Keratinocyte (primary cell): ENCODE data around the gene CDKL5. TPM values are rescaled to one million over a fixed set of nuclear protein-coding genes. Genes with fewer than 3 reads are reported as not detected.

ENCODE experiments used
- DNase-seq: peaks from one replicate; pipeline ENCODE4 v3.0.0-alpha.2; 2011; ENCODE audit warnings: low read depth, missing footprints, low spot score
- FAIRE-seq: peaks from 2 replicates; lab custom pipeline; 2011; peaks lifted over from hg19 to GRCh38; lab: Jason Lieb, UNC
- H2AFZ ChIP-seq: 2 replicates; pipeline ENCODE4 v1.6.0; 2012; ENCODE audit warnings: low read length, control low read depth, inconsistent platforms; ENCODE audit not compliant: control insufficient read depth
- H3K27ac ChIP-seq: 2 replicates; pipeline ENCODE4 v1.5.1; 2011; ENCODE audit warnings: low read length; ENCODE audit not compliant: control insufficient read depth, insufficient read depth
- H3K27me3 ChIP-seq: 3 replicates; pipeline ENCODE4 v1.6.0; 2011; ENCODE audit warnings: low read length; ENCODE audit not compliant: control insufficient read depth, insufficient read depth; ENCODE audit errors: extremely low read depth
- H3K36me3 ChIP-seq, 2 experiments: 2 replicates in 1 of 2; 3 replicates in 1 of 2; pipeline ENCODE4 v1.5.1; 2011; ENCODE audit warnings: low read length in 2 of 2, mild to moderate bottlenecking in 1 of 2; ENCODE audit not compliant: control insufficient read depth in 2 of 2, insufficient read depth in 2 of 2; ENCODE audit errors: extremely low read depth in 1 of 2
- H3K4me1 ChIP-seq: 3 replicates; pipeline ENCODE4 v1.5.1; 2011; ENCODE audit warnings: low read length; ENCODE audit not compliant: control insufficient read depth, insufficient read depth; ENCODE audit errors: extremely low read depth
- H3K4me2 ChIP-seq: 3 replicates; pipeline ENCODE4 v1.6.0; 2011; ENCODE audit warnings: low read depth, low read length; ENCODE audit not compliant: control insufficient read depth, insufficient read depth; ENCODE audit errors: extremely low read depth
- H3K4me3 ChIP-seq, 3 experiments: fragments of 200-600 bp in 1 of 3; sonication (generic) in 1 of 3; 2 replicates in 2 of 3; 3 replicates in 1 of 3; pipeline ENCODE4 v1.5.1; 2011 to 2016; ENCODE audit warnings: low read length in 3 of 3, mild to moderate bottlenecking in 3 of 3, control low read depth in 2 of 3, inconsistent platforms in 1 of 3, low read depth in 1 of 3, mixed read lengths in 1 of 3, mixed run types in 1 of 3, moderate library complexity in 1 of 3; ENCODE audit not compliant: control insufficient read depth in 2 of 3, insufficient read depth in 2 of 3; ENCODE audit errors: extremely low read depth in 1 of 3
- H3K79me2 ChIP-seq: 2 replicates; pipeline ENCODE4 v1.6.0; 2012; ENCODE audit warnings: low read length; ENCODE audit not compliant: control insufficient read depth, insufficient read depth
- H3K9ac ChIP-seq: 3 replicates; pipeline ENCODE4 v1.6.0; 2011; ENCODE audit warnings: low read length; ENCODE audit not compliant: control insufficient read depth, insufficient read depth; ENCODE audit errors: extremely low read depth
- H3K9me1 ChIP-seq: 3 replicates; pipeline ENCODE4 v1.6.0; 2011; ENCODE audit warnings: low read length; ENCODE audit not compliant: control insufficient read depth, insufficient read depth; ENCODE audit errors: extremely low read depth
- H3K9me3 ChIP-seq: 2 replicates; pipeline ENCODE4 v1.5.1; 2012; ENCODE audit warnings: low read depth, low read length; ENCODE audit not compliant: control insufficient read depth
- H4K20me1 ChIP-seq: 3 replicates; pipeline ENCODE4 v1.6.0; 2011; ENCODE audit warnings: low read length; ENCODE audit not compliant: control insufficient read depth, insufficient read depth; ENCODE audit errors: extremely low read depth
- CTCF ChIP-seq, 3 experiments: IDR thresholded peaks in 1 of 3; conservative IDR thresholded peaks in 1 of 3; optimal IDR thresholded peaks in 1 of 3; 2 replicates in 2 of 3; 3 replicates in 1 of 3; pipeline versions ENCODE3 to v1.5.1; 2011; ENCODE audit warnings: low read length in 3 of 3, mild to moderate bottlenecking in 3 of 3, moderate library complexity in 2 of 3, control low read depth in 1 of 3, inconsistent platforms in 1 of 3; ENCODE audit not compliant: insufficient read depth in 2 of 3; ENCODE audit errors: extremely low read depth in 1 of 3
- EZH2 ChIP-seq: IDR thresholded peaks from one replicate; pipeline ENCODE4 v1.6.1; 2012; ENCODE audit warnings: inconsistent platforms, mild to moderate bottlenecking, low read length, moderate library complexity
- dilution Hi-C: fragments of 300-500 bp; cut with MboI; formaldehyde crosslinking; loops from one replicate; pipeline ENCODE4 v1.7.0; 2020; ENCODE audit warnings: low sequenced_read_pairs; ENCODE audit not compliant: extremely low pct_ligation_motif_present
- polyA plus RNA-seq, 5 experiments: library from polyadenylated mRNA; depleted of rRNA in 3 of 5; stranded (reverse) in 3 of 5; stranded (forward) in 1 of 5; unstranded in 1 of 5; fragments of >200 nt; gene quantifications; 1 replicate in 1 of 5; 2 replicates in 3 of 5; 3 replicates in 1 of 5; pipeline versions ENCODE4 v1.2.1 to v1.2.3, GENCODE V29; 2011 to 2012; ENCODE audit warnings: missing spikeins in 2 of 5, low read depth in 1 of 5, low replicate concordance in 1 of 5

The CDKL5 gene
- polyA plus RNA-seq, 1 donor (not counting 4 experiments of a cell fraction or from before 2014, with no cell fraction given), result 3.4 TPM

- H3K9me1 ChIP-seq, result no peaks in the 10 kb centered on the region
- no peaks in the 10 kb centered on the region for H3K79me2 ChIP-seq
- FAIRE-seq, result no peak
- dilution Hi-C loops, result no loop called here
- no peak overlapping the region for H3K4me3 ChIP-seq
- no peak overlapping the region for H3K27ac ChIP-seq
- H3K4me2 ChIP-seq, result no peak overlapping the region
- no peak for DNase-seq
- H3K9me3 ChIP-seq, result no peaks in the 10 kb centered on the region
- no peak overlapping the region for H3K9ac ChIP-seq
- H3K36me3 ChIP-seq, result no peaks in the 10 kb centered on the region
- no peak for TF ChIP-seq EZH2
- no peak for TF ChIP-seq CTCF (optimal IDR thresholded peaks at IDR 0.05 in 1 of 3, IDR thresholded peaks at IDR 0.05 in 1 of 3, conservative IDR thresholded peaks at IDR 0.05 in 1 of 3; ENCODE audit: extremely low read depth in 1 of 3, insufficient read depth in 2 of 3, low read length in 3 of 3)
- no peaks in the 10 kb centered on the region for H3K27me3 ChIP-seq
- H4K20me1 ChIP-seq, result no peaks in the 10 kb centered on the region
- no peaks in the 10 kb centered on the region for H3K4me1 ChIP-seq
- no peak overlapping the region for H2AFZ ChIP-seq
Observed at GRCh38 chrX:18654875-18655836, 229.7 kb downstream of the CDKL5 start.

GRCh38 chrX:18661273-18661672 is 235.9 kb downstream of the CDKL5 start:
- FAIRE-seq (no peak), DNase-seq (no peak)
- H3K79me2 ChIP-seq, result no peaks in the 10 kb centered on the region
- H3K4me2 ChIP-seq, result no peak overlapping the region
- H3K4me1 ChIP-seq, result no peaks in the 10 kb centered on the region
- H3K27me3 ChIP-seq, result no peaks in the 10 kb centered on the region
- TF ChIP-seq EZH2, result no peak
- no peak for TF ChIP-seq CTCF (optimal IDR thresholded peaks at IDR 0.05 in 1 of 3, IDR thresholded peaks at IDR 0.05 in 1 of 3, conservative IDR thresholded peaks at IDR 0.05 in 1 of 3; ENCODE audit: extremely low read depth in 1 of 3, insufficient read depth in 2 of 3, low read length in 3 of 3)
- H3K9me3 ChIP-seq, result no peaks in the 10 kb centered on the region
- H2AFZ ChIP-seq, result no peak overlapping the region
- H3K9ac ChIP-seq, result no peak overlapping the region
- no peaks in the 10 kb centered on the region for H3K9me1 ChIP-seq
- H3K36me3 ChIP-seq, result no peaks in the 10 kb centered on the region
- no peaks in the 10 kb centered on the region for H4K20me1 ChIP-seq
- no peak overlapping the region for H3K4me3 ChIP-seq
- dilution Hi-C loops, result no loop called here
- H3K27ac ChIP-seq, result no peak overlapping the region
